Measurements from ENCODE around the gene ZG16. TPM values are rescaled to one million over a fixed set of nuclear protein-coding genes. Genes with fewer than 3 reads are reported as not detected.
A peak's percentile ranks its signal among the peaks of the same experiment; 100 is the strongest.

The ZG16 gene
- total and polyA plus RNA-seq, 2 of the 8 experiments (the other 6 are each of a cell fraction or from before 2014, with no cell fraction given) = not detected

GRCh38 chr16:29791845-29792807, 14.1 kb downstream of the ZG16 start:
- DNase-seq (ENCODE audit: low read depth in 1 of 2, low spot score in 2 of 2) (no peak), FAIRE-seq (no peak)
- Histone ChIP-seq H4K91ac (replicated peaks; ENCODE audit: insufficient read length, low read length) (no peak overlapping the region), H3K27ac (ENCODE audit: low read depth, low read length) (no peak overlapping the region), H2AK5ac (ENCODE audit: low read depth, low read length) (0 out of 2 replicates have a peak overlapping the region, but pooled peaks have one; percentile 86), H3K27me3 (replicated peaks in 1 of 4; ENCODE audit: control insufficient read depth in 3 of 4, extremely low read depth in 1 of 4, insufficient read depth in 3 of 4, low read length in 3 of 4) (no peaks in the 10 kb centered on the region), H4K8ac (ENCODE audit: extremely low read depth, insufficient read depth, low read length) (no peak overlapping the region), H3K79me1 (ENCODE audit: low read depth, low read length) (peaks cover 12% of the 10 kb centered on the region; the same call in 1 of the 2 replicates), H3K23ac (ENCODE audit: insufficient read length) (no peak overlapping the region), H3K9ac (replicated peaks in 1 of 4; ENCODE audit: extremely low read depth in 1 of 4, low read depth in 3 of 4, low read length in 3 of 4) (peak overlapping the region in 2 of 4 experiments; percentile 64 to 83; a peak in 4 of 7 replicates), H2BK5ac (ENCODE audit: low read depth, low read length) (no peak overlapping the region), H3K4me1 (replicated peaks in 1 of 4; ENCODE audit: control insufficient read depth in 3 of 4, insufficient read depth in 4 of 4, low read length in 3 of 4) (peaks cover 0 to 13% (median 5%) of the 10 kb centered on the region in 4 experiments; a peak in 6 of 7 replicates), H3K36me3 (ENCODE audit: control insufficient read depth in 2 of 4, insufficient read depth in 4 of 4, low read length in 3 of 4) (peaks cover 7 to 19% (median 11%) of the 10 kb centered on the region in 4 experiments; a peak in 7 of 8 replicates), H3K4ac (replicated peaks; ENCODE audit: insufficient read length, low read depth, low read length) (no peak overlapping the region), H2BK20ac (ENCODE audit: low read length) (no peak overlapping the region), H3K9me3 (ENCODE audit: insufficient read depth in 2 of 2, low read depth in 1 of 2, low read length in 1 of 2) (no peaks in the 10 kb centered on the region), H2BK120ac (replicated peaks; ENCODE audit: low read depth, low read length) (no peak overlapping the region), H3K79me2 (ENCODE audit: control insufficient read depth in 1 of 2, insufficient read depth in 2 of 2, low read length in 2 of 2) (peaks cover 28 to 58% of the 10 kb centered on the region in 2 experiments), H3K56ac (replicated peaks; ENCODE audit: insufficient read length, low read depth, low read length) (no peak overlapping the region), H3K18ac (ENCODE audit: extremely low read depth, low read length) (no peak overlapping the region), H3K4me2 (ENCODE audit: insufficient read depth in 1 of 2, low read depth in 2 of 2, low read length in 2 of 2) (peak overlapping the region; percentile 74 to 100), H3K4me3 (ENCODE audit: extremely low read depth in 1 of 4, insufficient read depth in 2 of 4, low read depth in 3 of 4, low read length in 4 of 4) (peak overlapping the region; percentile 92 to 98 (median 96)), H2BK12ac (ENCODE audit: low read depth, low read length) (no peak overlapping the region), H4K20me1 (replicated peaks in 1 of 2; ENCODE audit: control insufficient read depth in 1 of 2, insufficient read depth in 2 of 2, low read length in 2 of 2) (peaks cover 3 to 19% of the 10 kb centered on the region in 2 experiments), H3K23me2 (ENCODE audit: low read depth, low read length) (peaks cover 14% of the 10 kb centered on the region), H2AFZ (ENCODE audit: low read length) (no peak overlapping the region), H3K14ac (ENCODE audit: insufficient read length) (no peak overlapping the region), H2BK15ac (ENCODE audit: low read length) (no peak overlapping the region), H4K5ac (ENCODE audit: insufficient read length, low read depth, low read length) (no peak overlapping the region)
- CTCF ChIA-PET (ENCODE audit: partially characterized antibody) = interaction anchor here (0.6 to 2.8 kb wide), 6 partner anchors 9 to 214 kb away, joined by 3 to 23 read pairs (median 4); no protein-coding TSS in a partner anchor
- POLR2A ChIA-PET (ENCODE audit: partially characterized antibody) = interaction anchor here (0.8 to 3.7 kb wide), 10 partner anchors 10 to 73 kb away, joined by 3 to 58 read pairs (median 7); partner anchors contain the start of genes MAZ, PAGR1 and ZG16
- WGBS, 2 experiments (ENCODE audit: extremely low coverage in 1 of 2, insufficient coverage in 1 of 2, insufficient read length in 1 of 2, insufficient replicate concordance in 2 of 2, low coverage in 1 of 2, low lambda C conversion rate in 2 of 2, missing lambda C conversion rate in 1 of 2) = 77% methylated on average over 9 of the region's 9 CpGs; no CpG with 5 or more reads in 1 of the 2 experiments
- TF ChIP-seq JUND (IDR thresholded peaks at IDR 0.05; ENCODE audit: low read length) (no peak), SIX5 (IDR thresholded peaks at IDR 0.05; ENCODE audit: low read depth, low read length) (no peak), JUN (IDR thresholded peaks at IDR 0.05; ENCODE audit: low read depth, low read length) (no peak), CHD2 (IDR thresholded peaks at IDR 0.05; ENCODE audit: low read length) (no peak), SP2 (IDR thresholded peaks at IDR 0.05; ENCODE audit: low read length) (no peak), NANOG (IDR thresholded peaks at IDR 0.05; ENCODE audit: insufficient read depth, low read depth, low read length, poor library complexity, severe bottlenecking) (no peak), EZH2 (IDR thresholded peaks at IDR 0.05; ENCODE audit: low read depth, low read length, severe bottlenecking) (no peak), RFX5 (IDR thresholded peaks at IDR 0.05; ENCODE audit: borderline replicate concordance, low read depth, low read length) (no peak), TBP (IDR thresholded peaks at IDR 0.05; ENCODE audit: low read depth, low read length) (no peak), GTF2F1 (IDR thresholded peaks at IDR 0.05; ENCODE audit: borderline replicate concordance, low read depth, low read length) (no peak), SP4 (IDR thresholded peaks at IDR 0.05; ENCODE audit: low read length) (no peak), CBX8 (IDR thresholded peaks at IDR 0.05; ENCODE audit: borderline replicate concordance, low read depth, low read length) (no peak)
